RWPE1 (cell line): ENCODE measurements around the gene KLHL35.

Experiments used
- CTCF ChIA-PET: fragments of 350-600 bp; sonication (Branson Sonifier 250); formaldehyde crosslinking; extraction: SDS; loops from one replicate; lab custom pipeline; 2021; lab: Yijun Ruan, JAX
- POLR2A ChIA-PET: fragments of 400-600 bp; formaldehyde crosslinking; extraction: SDS; loops from one replicate; lab custom pipeline; 2020; ENCODE audit warnings: antibody characterized with exemption; ENCODE audit not compliant: low non-redundant PET; lab: Yijun Ruan, JAX
- DNase-seq: peaks from one replicate; pipeline ENCODE4 v3.0.0; 2012; ENCODE audit warnings: low spot score
- H3K27ac ChIP-seq: fragments of 450-650 bp; 2 replicates; pipeline ENCODE4 v1.5.1; 2017
- CTCF ChIP-seq: fragments of 450-650 bp; conservative IDR thresholded peaks from 2 replicates; pipeline ENCODE4 v1.5.1; 2017; ENCODE audit warnings: low read depth, mild to moderate bottlenecking

The KLHL35 gene

GRCh38 chr11:75408957-75409219, 24.1 kb downstream of the KLHL35 start:
- ChIA-PET CTCF (interaction anchor here (0.6 kb wide), 1 partner anchor 106 kb away, joined by 4 read pairs; no protein-coding TSS in a partner anchor), POLR2A (interaction anchor here (0.6 kb wide), 1 partner anchor 65 kb away, joined by 3 read pairs; no protein-coding TSS in a partner anchor)
- DNase-seq = no peak
- peak overlapping the region; percentile 37; the same call in 1 of the 2 replicates for H3K27ac ChIP-seq
- TF ChIP-seq CTCF = no peak

- no peak for TF ChIP-seq CTCF
- CTCF ChIA-PET = no interaction called here
- POLR2A ChIA-PET = no interaction called here
Measured at GRCh38 chr11:75406338-75406777, 26.6 kb downstream of the KLHL35 start.

GRCh38 chr11:75403983-75404658, 28.9 kb downstream of the KLHL35 start:
- no peak for TF ChIP-seq CTCF
- DNase-seq = no peak
- POLR2A ChIA-PET = no interaction called here
- CTCF ChIA-PET = no interaction called here
- H3K27ac ChIP-seq = peak overlapping the region; percentile 51

More at GRCh38 chr11:75406338-75406777, 26.6 kb downstream of the KLHL35 start:
- no peak for DNase-seq
- no peak overlapping the region for H3K27ac ChIP-seq

GRCh38 chr11:75403037-75403436, 30.0 kb downstream of the KLHL35 start:
- ChIA-PET CTCF (no interaction called here), POLR2A (no interaction called here)
- H3K27ac ChIP-seq = no peak overlapping the region
- DNase-seq = no peak
- no peak for TF ChIP-seq CTCF

GRCh38 chr11:75402002-75402773, 30.8 kb downstream of the KLHL35 start:
- H3K27ac ChIP-seq = peak overlapping the region; percentile 46
- TF ChIP-seq CTCF = no peak
- no peak for DNase-seq
- POLR2A ChIA-PET = no interaction called here
- CTCF ChIA-PET = no interaction called here

- CTCF ChIA-PET = interaction anchor here (0.6 kb wide), 1 partner anchor 14 kb away, joined by 3 read pairs; no protein-coding TSS in a partner anchor
- no peak for DNase-seq
- POLR2A ChIA-PET = no interaction called here
Measured at GRCh38 chr11:75400146-75400865, 32.7 kb downstream of the KLHL35 start.

More at GRCh38 chr11:75400146-75400865, 32.7 kb downstream of the KLHL35 start:
- no peak for TF ChIP-seq CTCF
- H3K27ac ChIP-seq = peak overlapping the region; percentile 93
